LNCaP clone FGC (cell line): Measurements from ENCODE around the gene PCNA.
"Not testable (repeated sequence)": the region's sequence is repeated elsewhere in the genome, so short reads cannot be mapped to it uniquely, and the experiment has no call there.

Source experiments
- DNase-seq: peaks from one replicate; pipeline ENCODE4 v3.0.0-alpha.2; 2011; ENCODE audit warnings: low read depth
- H3K4me3 ChIP-seq: 2 replicates; pipeline ENCODE4 v1.5.1; 2011; ENCODE audit warnings: mild to moderate bottlenecking, low read depth, low read length, control low read depth
- TF ChIP-seq, protein P1 (sequence below): IDR thresholded peaks from 2 replicates; pipeline ENCODE4 v1.5.1; 2012; ENCODE audit warnings: mild to moderate bottlenecking; ENCODE audit not compliant: control insufficient read depth, insufficient read depth; ENCODE audit errors: extremely low read depth

Gene PCNA

DNA sequence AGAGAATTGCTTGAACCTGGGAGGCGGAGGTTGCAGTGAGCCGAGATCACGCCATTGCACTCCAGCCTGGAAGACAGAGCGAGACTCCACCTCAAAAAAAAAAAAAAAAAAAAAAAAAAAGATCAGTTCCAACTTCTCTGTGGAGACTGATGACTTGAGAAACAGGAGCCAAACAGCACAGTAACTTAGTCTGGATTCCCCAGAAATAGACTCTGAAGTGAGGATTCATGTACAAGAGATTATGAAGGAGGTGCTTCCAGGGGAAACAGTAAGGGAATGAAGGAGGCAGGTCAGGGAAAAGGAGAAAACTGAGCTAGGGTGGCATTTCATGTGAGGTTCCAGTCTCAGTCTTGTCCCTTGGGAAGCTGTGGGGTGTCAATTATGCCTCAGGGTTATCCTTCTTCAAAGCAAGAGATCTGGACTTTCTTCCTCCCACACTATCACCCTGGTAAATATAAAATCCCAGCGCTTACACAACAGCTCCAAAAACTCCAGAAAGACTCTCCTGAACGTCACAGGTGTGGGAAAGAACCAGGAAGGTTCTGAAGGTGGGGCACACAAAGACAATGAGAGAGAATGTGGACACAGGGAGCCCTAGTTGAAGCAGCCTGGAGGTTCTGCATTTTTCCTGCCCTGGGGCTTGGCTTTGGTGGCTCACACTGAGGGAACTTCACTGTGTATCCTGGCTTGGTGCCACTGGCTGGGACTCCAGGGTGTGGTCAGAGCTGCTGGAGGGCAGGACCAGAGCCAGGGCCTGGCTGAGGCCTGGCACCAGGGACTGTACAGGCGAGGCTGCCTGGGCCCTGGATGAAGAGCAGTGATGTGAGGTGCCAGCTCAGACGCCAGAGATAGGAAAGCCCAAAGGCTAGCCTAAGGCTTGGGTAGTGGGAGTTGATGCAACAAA, 46.8 kb downstream of the PCNA start:
- peak; percentile 93 for DNase-seq
- TF ChIP-seq, protein P1, sequence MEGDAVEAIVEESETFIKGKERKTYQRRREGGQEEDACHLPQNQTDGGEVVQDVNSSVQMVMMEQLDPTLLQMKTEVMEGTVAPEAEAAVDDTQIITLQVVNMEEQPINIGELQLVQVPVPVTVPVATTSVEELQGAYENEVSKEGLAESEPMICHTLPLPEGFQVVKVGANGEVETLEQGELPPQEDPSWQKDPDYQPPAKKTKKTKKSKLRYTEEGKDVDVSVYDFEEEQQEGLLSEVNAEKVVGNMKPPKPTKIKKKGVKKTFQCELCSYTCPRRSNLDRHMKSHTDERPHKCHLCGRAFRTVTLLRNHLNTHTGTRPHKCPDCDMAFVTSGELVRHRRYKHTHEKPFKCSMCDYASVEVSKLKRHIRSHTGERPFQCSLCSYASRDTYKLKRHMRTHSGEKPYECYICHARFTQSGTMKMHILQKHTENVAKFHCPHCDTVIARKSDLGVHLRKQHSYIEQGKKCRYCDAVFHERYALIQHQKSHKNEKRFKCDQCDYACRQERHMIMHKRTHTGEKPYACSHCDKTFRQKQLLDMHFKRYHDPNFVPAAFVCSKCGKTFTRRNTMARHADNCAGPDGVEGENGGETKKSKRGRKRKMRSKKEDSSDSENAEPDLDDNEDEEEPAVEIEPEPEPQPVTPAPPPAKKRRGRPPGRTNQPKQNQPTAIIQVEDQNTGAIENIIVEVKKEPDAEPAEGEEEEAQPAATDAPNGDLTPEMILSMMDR: no peak
- H3K4me3 ChIP-seq: no peak overlapping the region

DNA sequence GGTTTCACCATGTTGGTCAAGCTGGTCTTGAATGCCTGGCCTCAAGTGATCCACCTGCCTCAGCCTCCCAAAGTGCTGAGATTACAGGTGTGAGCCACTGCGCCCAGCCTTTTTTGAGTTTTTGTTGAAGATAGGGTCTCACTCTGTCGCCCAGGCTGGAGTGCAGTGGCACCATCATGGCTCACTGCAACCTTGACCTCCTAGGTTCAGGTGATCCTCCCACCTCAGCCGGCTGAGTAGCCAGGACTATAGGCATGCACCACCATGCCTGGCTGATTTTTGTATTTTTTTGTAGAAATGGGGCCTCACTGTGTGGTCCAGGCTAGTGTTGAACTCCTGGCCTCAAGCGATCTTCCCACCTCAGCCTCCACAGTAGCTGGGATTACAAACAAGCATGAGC, 47.8 kb downstream of the PCNA start:
- not testable (repeated sequence) for H3K4me3 ChIP-seq, DNase-seq

DNA sequence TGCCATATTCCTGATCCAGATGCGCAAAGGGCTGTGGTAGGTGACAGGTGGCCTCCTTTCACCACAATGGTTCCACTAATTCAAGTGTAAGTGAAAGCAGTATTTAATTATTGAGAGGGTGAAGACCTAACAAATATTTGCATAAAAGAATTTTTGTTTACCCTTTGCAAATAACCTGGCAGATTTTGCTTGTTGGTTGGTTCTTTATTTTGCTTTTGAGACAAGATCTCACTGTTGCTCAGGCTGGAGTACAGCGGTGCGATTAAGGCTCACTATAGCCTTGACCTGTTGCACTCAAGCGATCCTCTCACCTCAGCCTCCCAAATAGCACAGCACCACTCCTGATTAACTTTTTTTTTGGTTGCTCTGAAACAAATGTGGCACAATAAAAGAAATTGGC, 49.2 kb downstream of the PCNA start:
- DNase-seq: peak; percentile 54
- TF ChIP-seq, protein P1: 0 out of 2 replicates have a peak, but pooled peaks have one; percentile 2
- H3K4me3 ChIP-seq: no peak overlapping the region

DNA sequence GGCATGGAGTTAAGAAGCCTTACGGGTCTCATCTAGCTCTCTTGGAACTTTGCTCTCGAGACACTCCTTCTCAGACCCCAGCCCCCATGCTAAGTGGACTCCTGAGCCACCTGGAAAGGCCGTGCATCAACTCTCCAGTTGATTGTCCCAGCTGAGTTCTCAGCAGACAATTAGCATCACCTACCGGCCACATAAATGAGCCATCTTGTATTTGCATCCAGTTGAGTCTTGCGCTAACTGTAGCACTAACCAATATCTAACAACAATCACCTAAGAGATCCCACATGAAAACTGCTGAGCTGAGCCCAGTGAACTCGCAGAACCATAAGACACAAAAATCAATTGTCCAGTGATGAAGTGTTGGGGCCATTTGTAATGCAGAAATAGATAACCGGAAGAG, 49.7 kb downstream of the PCNA start:
- no peak for DNase-seq
- TF ChIP-seq, protein P1: no peak

DNA sequence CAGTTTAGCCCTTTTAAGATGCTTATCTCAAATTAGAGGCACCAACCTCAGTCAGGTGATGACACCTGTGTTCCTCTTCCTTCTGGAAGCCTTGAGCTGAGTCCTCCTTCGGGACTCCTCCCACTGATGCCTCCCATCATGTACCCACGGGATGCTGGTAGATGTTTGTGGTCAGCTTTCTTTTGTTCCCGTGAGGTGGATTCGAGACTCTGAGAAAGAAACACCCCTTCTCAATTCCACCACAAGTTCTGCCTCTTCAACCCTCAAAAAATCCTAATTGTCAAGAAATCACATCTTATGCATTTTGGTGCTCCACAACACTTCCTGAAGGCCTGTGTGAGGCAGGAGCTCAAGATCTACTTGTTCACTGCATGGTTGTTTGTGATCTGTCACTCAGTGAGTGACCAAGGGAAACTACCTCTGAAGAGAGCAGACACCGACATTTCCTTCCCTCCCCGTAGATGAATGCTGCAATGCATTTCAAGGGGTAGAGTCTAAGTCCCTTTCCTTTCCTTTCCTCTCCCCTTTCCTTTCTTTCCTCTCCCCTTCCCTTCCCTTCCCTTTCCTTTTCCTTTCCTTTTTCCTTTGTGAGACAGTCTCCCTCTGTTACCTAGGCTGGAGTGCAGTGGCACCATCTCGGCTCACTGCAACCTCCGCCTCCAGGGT, 50.5 kb downstream of the PCNA start:
- TF ChIP-seq, protein P1: no peak
- no peak for DNase-seq
- no peak overlapping the region for H3K4me3 ChIP-seq

More for the DNA sequence above, 49.7 kb downstream of the PCNA start:
- no peak overlapping the region for H3K4me3 ChIP-seq

DNA sequence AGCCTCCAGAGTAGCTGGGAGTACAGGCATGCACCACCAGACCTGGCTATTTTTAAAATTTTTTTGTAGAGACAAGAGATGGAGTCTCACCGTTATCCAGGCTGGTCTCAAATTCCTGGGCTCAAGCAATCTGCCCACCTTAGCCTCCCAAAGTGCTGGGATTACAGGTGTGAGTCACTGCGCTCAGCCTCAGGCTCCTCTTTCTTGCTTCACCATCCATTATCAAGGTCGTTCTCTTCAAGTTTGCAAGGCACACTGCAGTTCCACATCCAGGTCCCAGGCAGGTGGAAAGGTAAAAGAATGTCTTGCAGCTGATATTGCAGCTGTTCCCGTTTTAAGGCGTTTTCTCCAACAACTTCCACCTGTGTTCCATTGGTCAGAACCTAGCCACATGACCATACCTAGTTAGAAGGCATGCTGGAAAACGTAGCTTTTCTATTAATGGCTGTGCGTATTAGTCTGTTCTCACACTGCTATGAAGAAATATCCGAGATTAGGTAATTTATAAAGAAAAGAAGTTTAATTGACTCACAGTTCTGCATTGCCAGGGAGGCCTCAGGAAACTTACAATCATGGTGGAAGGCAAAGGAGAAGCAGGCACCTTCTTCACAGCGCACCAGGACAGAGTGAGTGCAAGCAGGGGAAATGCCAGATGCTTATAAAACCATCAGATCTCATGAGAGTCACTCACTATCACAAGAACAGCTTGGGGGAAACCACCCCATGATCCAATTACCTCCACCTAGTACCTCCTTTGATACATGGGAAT, 51.7 kb downstream of the PCNA start:
- no peak for DNase-seq
- TF ChIP-seq, protein P1: no peak
- H3K4me3 ChIP-seq: no peak overlapping the region

DNA sequence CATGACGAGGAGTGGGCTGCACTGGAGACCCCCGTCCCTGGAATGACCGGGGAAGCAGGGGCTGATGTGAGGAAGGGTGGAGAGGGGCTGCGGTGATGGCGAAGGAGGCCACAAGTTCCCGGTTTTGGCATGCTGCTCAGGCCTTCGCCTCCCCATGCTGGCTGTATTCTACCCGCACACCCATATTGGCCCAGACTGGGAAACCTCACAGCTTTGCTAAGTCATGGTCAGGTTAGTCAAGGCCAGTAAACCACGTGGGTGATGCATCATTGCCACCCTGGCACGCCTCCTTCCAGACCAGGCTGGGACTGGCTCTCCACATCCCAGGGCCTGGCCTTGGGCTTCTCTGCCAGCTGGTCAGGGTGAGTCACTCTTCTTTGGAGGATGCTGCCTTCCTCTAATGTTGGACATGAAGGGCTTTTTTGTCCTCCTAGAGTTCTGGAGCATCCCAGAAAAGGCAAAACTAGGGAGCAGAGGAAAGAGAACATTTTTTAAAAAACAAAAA, 53.8 kb downstream of the PCNA start:
- peak; percentile 6 for DNase-seq
- no peak overlapping the region for H3K4me3 ChIP-seq

More for the DNA sequence above, 53.8 kb downstream of the PCNA start:
- TF ChIP-seq, protein P1: no peak
